SJCRH30 (cell line): ENCODE measurements around the gene MRPS23. TPM values are rescaled to one million over a fixed set of nuclear protein-coding genes. Genes with fewer than 3 reads are reported as not detected.

Source experiments
- DNase-seq, 2 experiments: peaks; one replicate each; pipeline ENCODE4 v3.0.0-alpha.2; 2015 to 2020
- H3K27ac ChIP-seq: fragments of 250-450 bp; sonication (Bioruptor Pico); 2 replicates; pipeline ENCODE4 v1.5.1; 2020; ENCODE audit warnings: mild to moderate bottlenecking, moderate library complexity
- H3K27me3 ChIP-seq: fragments of 250-450 bp; sonication (Bioruptor Pico); 2 replicates; pipeline ENCODE4 v1.5.1; 2020; ENCODE audit warnings: mild to moderate bottlenecking, moderate library complexity
- H3K36me3 ChIP-seq: fragments of 250-450 bp; sonication (Bioruptor Pico); 2 replicates; pipeline ENCODE4 v1.5.1; 2020; ENCODE audit warnings: mild to moderate bottlenecking, moderate library complexity
- H3K4me1 ChIP-seq: fragments of 250-450 bp; sonication (Bioruptor Pico); 2 replicates; pipeline ENCODE4 v1.5.1; 2020; ENCODE audit warnings: mild to moderate bottlenecking, moderate library complexity
- H3K4me3 ChIP-seq: fragments of 250-450 bp; sonication (Bioruptor Pico); 2 replicates; pipeline ENCODE4 v1.5.1; 2020; ENCODE audit warnings: mild to moderate bottlenecking, moderate library complexity
- H3K9me3 ChIP-seq: fragments of 250-450 bp; sonication (Bioruptor Pico); replicated peaks from 2 replicates; pipeline ENCODE4 v1.5.1; 2020; ENCODE audit warnings: mild to moderate bottlenecking, moderate library complexity
- total RNA-seq: library from RNA; depleted of rRNA; stranded (reverse); fragments of >200 nt; shearing (Covaris generic); gene quantifications from 2 replicates; pipeline ENCODE4 v1.2.3, GENCODE V29; 2014; rRNA removed

The MRPS23 gene
- total RNA-seq, result 28.4 and 36.5 TPM in 2 replicates

- DNase-seq, result peak; percentile 97
- H3K27me3 ChIP-seq, result no peaks in the 10 kb centered on the region
- H3K4me3 ChIP-seq, result peak within 1 kb of the TSS; percentile 77
- H3K9me3 ChIP-seq, result no peaks in the 10 kb centered on the region
- peaks cover 8% of the 10 kb centered on the region for H3K36me3 ChIP-seq
- H3K4me1 ChIP-seq, result peaks cover 5% of the 10 kb centered on the region
- peak within 1 kb of the TSS; percentile 47 for H3K27ac ChIP-seq
These were observed at the start of gene MRPS23 for GRCh38 chr17:57849874-57850754. TSS of gene MRPS23 (minus strand) at chr17:57850044. CDS start at chr17:57850010, 34 bp downstream.

- no peak for DNase-seq
- H3K4me1 ChIP-seq, result peaks cover 40% of the 10 kb centered on the region
- H3K27ac ChIP-seq, result peak overlapping the region; percentile 94
- H3K36me3 ChIP-seq, result no peaks in the 10 kb centered on the region
- no peak overlapping the region for H3K4me3 ChIP-seq
- H3K9me3 ChIP-seq, result no peaks in the 10 kb centered on the region
- no peaks in the 10 kb centered on the region for H3K27me3 ChIP-seq
These were observed 49.5 kb upstream of the MRPS23 start for GRCh38 chr17:57899391-57899790.

- Histone ChIP-seq H3K4me1 (peaks cover 38% of the 10 kb centered on the region), H3K27ac (peak overlapping the region; percentile 94)
These were observed 48.9 kb upstream of the MRPS23 start for GRCh38 chr17:57898487-57899311.

GRCh38 chr17:57895382-57896060, 45.7 kb upstream of the MRPS23 start:
- Histone ChIP-seq H3K27me3 (no peaks in the 10 kb centered on the region), H3K4me3 (no peak overlapping the region), H3K27ac (no peak overlapping the region), H3K36me3 (no peaks in the 10 kb centered on the region), H3K4me1 (peaks cover 44% of the 10 kb centered on the region), H3K9me3 (no peaks in the 10 kb centered on the region)
- no peak for DNase-seq

More at GRCh38 chr17:57898487-57899311, 48.9 kb upstream of the MRPS23 start:
- Histone ChIP-seq H3K36me3 (no peaks in the 10 kb centered on the region), H3K4me3 (no peak overlapping the region), H3K9me3 (no peaks in the 10 kb centered on the region), H3K27me3 (no peaks in the 10 kb centered on the region)
- DNase-seq, result peak; percentile 96

- Histone ChIP-seq H3K4me3 (no peak overlapping the region), H3K27ac (no peak overlapping the region), H3K27me3 (no peaks in the 10 kb centered on the region), H3K9me3 (no peaks in the 10 kb centered on the region), H3K4me1 (peaks cover 46% of the 10 kb centered on the region), H3K36me3 (no peaks in the 10 kb centered on the region)
- DNase-seq, result no peak
These were observed 45.0 kb upstream of the MRPS23 start for GRCh38 chr17:57894848-57895247.

- no peaks in the 10 kb centered on the region for H3K27me3 ChIP-seq
- H3K27ac ChIP-seq, result peak overlapping the region; percentile 89
- H3K4me3 ChIP-seq, result peak overlapping the region; percentile 8
- H3K9me3 ChIP-seq, result no peaks in the 10 kb centered on the region
- DNase-seq, result peak; percentile 95 to 96
- H3K36me3 ChIP-seq, result no peaks in the 10 kb centered on the region
- peaks cover 48% of the 10 kb centered on the region for H3K4me1 ChIP-seq
These were observed 43.2 kb upstream of the MRPS23 start for GRCh38 chr17:57892820-57893595.

GRCh38 chr17:57892146-57892819, 42.4 kb upstream of the MRPS23 start:
- peak; percentile 81 to 92 for DNase-seq
- Histone ChIP-seq H3K36me3 (no peaks in the 10 kb centered on the region), H3K27me3 (no peaks in the 10 kb centered on the region), H3K4me1 (peaks cover 45% of the 10 kb centered on the region), H3K4me3 (peak overlapping the region; percentile 8; the same call in 1 of the 2 replicates), H3K27ac (peak overlapping the region; percentile 89), H3K9me3 (no peaks in the 10 kb centered on the region)

GRCh38 chr17:57890857-57891232, 41.0 kb upstream of the MRPS23 start:
- DNase-seq, result no peak

GRCh38 chr17:57889892-57890856, 40.3 kb upstream of the MRPS23 start:
- Histone ChIP-seq H3K27me3 (no peaks in the 10 kb centered on the region), H3K27ac (no peak overlapping the region), H3K4me1 (peaks cover 48% of the 10 kb centered on the region), H3K9me3 (no peaks in the 10 kb centered on the region), H3K36me3 (no peaks in the 10 kb centered on the region), H3K4me3 (no peak overlapping the region)
- DNase-seq, result peak in 1 of 2 experiments; percentile 37

More at GRCh38 chr17:57890857-57891232, 41.0 kb upstream of the MRPS23 start:
- no peak overlapping the region for H3K27ac ChIP-seq
- H3K36me3 ChIP-seq, result no peaks in the 10 kb centered on the region
- no peaks in the 10 kb centered on the region for H3K9me3 ChIP-seq
- no peak overlapping the region for H3K4me3 ChIP-seq
- peaks cover 48% of the 10 kb centered on the region for H3K4me1 ChIP-seq
- no peaks in the 10 kb centered on the region for H3K27me3 ChIP-seq

GRCh38 chr17:57889252-57889651, 39.4 kb upstream of the MRPS23 start:
- H3K4me1 ChIP-seq, result peaks cover 48% of the 10 kb centered on the region
- H3K27ac ChIP-seq, result no peak overlapping the region
- H3K4me3 ChIP-seq, result no peak overlapping the region
- DNase-seq, result no peak
- no peaks in the 10 kb centered on the region for H3K27me3 ChIP-seq
- no peaks in the 10 kb centered on the region for H3K9me3 ChIP-seq
- no peaks in the 10 kb centered on the region for H3K36me3 ChIP-seq

- no peak overlapping the region for H3K27ac ChIP-seq
- H3K27me3 ChIP-seq, result no peaks in the 10 kb centered on the region
- no peaks in the 10 kb centered on the region for H3K9me3 ChIP-seq
- DNase-seq, result no peak
- 0 out of 2 replicates have a peak, but pooled peaks cover under 1% of the 10 kb centered on the region for H3K36me3 ChIP-seq
- no peak overlapping the region for H3K4me3 ChIP-seq
- H3K4me1 ChIP-seq, result peaks cover 42% of the 10 kb centered on the region
These were observed 38.7 kb upstream of the MRPS23 start for GRCh38 chr17:57888311-57889216.

GRCh38 chr17:57887161-57887560, 37.3 kb upstream of the MRPS23 start:
- H3K9me3 ChIP-seq, result no peaks in the 10 kb centered on the region
- no peaks in the 10 kb centered on the region for H3K27me3 ChIP-seq
- no peak overlapping the region for H3K4me3 ChIP-seq
- no peak for DNase-seq
- no peak overlapping the region for H3K27ac ChIP-seq
- peaks cover 36% of the 10 kb centered on the region for H3K4me1 ChIP-seq
- 0 out of 2 replicates have a peak, but pooled peaks cover 7% of the 10 kb centered on the region for H3K36me3 ChIP-seq
